ENCODE data around the gene ZC3H14.

The ZC3H14 gene, protein sequence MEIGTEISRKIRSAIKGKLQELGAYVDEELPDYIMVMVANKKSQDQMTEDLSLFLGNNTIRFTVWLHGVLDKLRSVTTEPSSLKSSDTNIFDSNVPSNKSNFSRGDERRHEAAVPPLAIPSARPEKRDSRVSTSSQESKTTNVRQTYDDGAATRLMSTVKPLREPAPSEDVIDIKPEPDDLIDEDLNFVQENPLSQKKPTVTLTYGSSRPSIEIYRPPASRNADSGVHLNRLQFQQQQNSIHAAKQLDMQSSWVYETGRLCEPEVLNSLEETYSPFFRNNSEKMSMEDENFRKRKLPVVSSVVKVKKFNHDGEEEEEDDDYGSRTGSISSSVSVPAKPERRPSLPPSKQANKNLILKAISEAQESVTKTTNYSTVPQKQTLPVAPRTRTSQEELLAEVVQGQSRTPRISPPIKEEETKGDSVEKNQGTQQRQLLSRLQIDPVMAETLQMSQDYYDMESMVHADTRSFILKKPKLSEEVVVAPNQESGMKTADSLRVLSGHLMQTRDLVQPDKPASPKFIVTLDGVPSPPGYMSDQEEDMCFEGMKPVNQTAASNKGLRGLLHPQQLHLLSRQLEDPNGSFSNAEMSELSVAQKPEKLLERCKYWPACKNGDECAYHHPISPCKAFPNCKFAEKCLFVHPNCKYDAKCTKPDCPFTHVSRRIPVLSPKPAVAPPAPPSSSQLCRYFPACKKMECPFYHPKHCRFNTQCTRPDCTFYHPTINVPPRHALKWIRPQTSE

GRCh38 chr14:88562831-88563686 lies at the start of gene ZC3H14:
Gene ZC3H14, plus strand, starts transcription at chr14:88563037. Its CDS starts 97 bp downstream, at chr14:88563134.
- peaks cover 23% of the 10 kb centered on the region for H3K36me3 ChIP-seq (ENCODE audit: insufficient read depth, low read length)
- H3K9ac ChIP-seq (ENCODE audit: low read depth, low read length): peak within 1 kb of the TSS; percentile 98
- H2AFZ ChIP-seq (ENCODE audit: low read depth, low read length): peak within 1 kb of the TSS; percentile 74
- DNase-seq: peak; percentile 91
- TF ChIP-seq CTCF (IDR thresholded peaks at IDR 0.05; ENCODE audit: borderline replicate concordance, extremely low read depth, low read length, poor library complexity, severe bottlenecking): peak; percentile 43
- TF ChIP-seq EZH2 (IDR thresholded peaks at IDR 0.05; ENCODE audit: borderline replicate concordance, low read depth, low read length, severe bottlenecking): no peak
- H3K79me2 ChIP-seq (ENCODE audit: insufficient read depth, low read length): peaks cover 40% of the 10 kb centered on the region
- peak within 1 kb of the TSS; percentile 85 for H3K4me2 ChIP-seq (ENCODE audit: insufficient read depth, low read length)
- ATAC-seq (ENCODE audit: insufficient read depth, low read depth): peak; percentile 92
- no peaks in the 10 kb centered on the region for H3K9me3 ChIP-seq (ENCODE audit: insufficient read depth, low read length, severe bottlenecking)
- no peaks in the 10 kb centered on the region for H3K27me3 ChIP-seq (ENCODE audit: insufficient read depth, low read length, poor library complexity)
- H3K4me3 ChIP-seq (ENCODE audit: low read depth in 1 of 2, low read length in 2 of 2): peak within 1 kb of the TSS; percentile 78 to 88
- H3K27ac ChIP-seq (ENCODE audit: low read length): peak within 1 kb of the TSS; percentile 84
- H3K4me1 ChIP-seq (ENCODE audit: insufficient read depth, low read length): peaks cover 29% of the 10 kb centered on the region
- peaks cover 7% of the 10 kb centered on the region; the same call in 1 of the 2 replicates for H4K20me1 ChIP-seq (ENCODE audit: insufficient read depth, low read length)

- ATAC-seq (ENCODE audit: insufficient read depth, low read depth) (no peak), DNase-seq (no peak)
- Histone ChIP-seq H3K9me3 (ENCODE audit: insufficient read depth, low read length, severe bottlenecking) (no peaks in the 10 kb centered on the region), H3K4me2 (ENCODE audit: insufficient read depth, low read length) (no peak overlapping the region), H3K4me1 (ENCODE audit: insufficient read depth, low read length) (no peaks in the 10 kb centered on the region), H3K9ac (ENCODE audit: low read depth, low read length) (no peak overlapping the region), H2AFZ (ENCODE audit: low read depth, low read length) (no peak overlapping the region), H3K36me3 (ENCODE audit: insufficient read depth, low read length) (no peaks in the 10 kb centered on the region), H3K79me2 (ENCODE audit: insufficient read depth, low read length) (no peaks in the 10 kb centered on the region), H3K27ac (ENCODE audit: low read length) (no peak overlapping the region), H4K20me1 (ENCODE audit: insufficient read depth, low read length) (no peaks in the 10 kb centered on the region), H3K27me3 (ENCODE audit: insufficient read depth, low read length, poor library complexity) (no peaks in the 10 kb centered on the region), H3K4me3 (ENCODE audit: low read depth in 1 of 2, low read length in 2 of 2) (no peak overlapping the region)
- TF ChIP-seq EZH2 (IDR thresholded peaks at IDR 0.05; ENCODE audit: borderline replicate concordance, low read depth, low read length, severe bottlenecking) (no peak), CTCF (IDR thresholded peaks at IDR 0.05; ENCODE audit: borderline replicate concordance, extremely low read depth, low read length, poor library complexity, severe bottlenecking) (no peak)
Measured at GRCh38 chr14:88515499-88516221, 47.2 kb upstream of the ZC3H14 start.

DNA sequence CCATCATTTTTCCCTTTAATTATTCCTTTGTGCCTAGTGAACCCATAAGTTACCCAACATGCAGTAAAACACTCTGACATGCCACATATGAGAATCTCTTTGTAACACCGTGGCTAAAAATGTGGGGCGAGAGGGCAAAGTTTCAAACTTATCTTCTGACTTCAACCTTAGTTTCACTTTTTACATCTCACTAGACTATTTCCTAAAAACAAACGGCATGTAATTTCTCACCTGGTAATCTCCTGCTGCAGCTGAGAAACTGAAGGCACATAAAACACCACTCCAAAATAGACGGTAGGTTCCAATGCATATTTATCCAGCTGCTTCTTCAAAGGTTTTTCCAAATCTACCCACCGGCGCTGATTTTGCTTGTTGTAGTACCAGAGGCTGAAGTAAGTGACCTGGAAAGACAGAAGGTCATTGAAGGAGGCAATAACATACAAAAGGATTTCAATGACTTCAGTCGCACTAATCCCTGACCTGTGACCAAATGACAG lies 45.9 kb upstream of the ZC3H14 start:
- Histone ChIP-seq H3K4me3 (ENCODE audit: low read depth in 1 of 2, low read length in 2 of 2) (no peak overlapping the region), H3K36me3 (ENCODE audit: insufficient read depth, low read length) (no peaks in the 10 kb centered on the region), H3K4me1 (ENCODE audit: insufficient read depth, low read length) (no peaks in the 10 kb centered on the region), H2AFZ (ENCODE audit: low read depth, low read length) (no peak overlapping the region), H3K79me2 (ENCODE audit: insufficient read depth, low read length) (no peaks in the 10 kb centered on the region), H3K27me3 (ENCODE audit: insufficient read depth, low read length, poor library complexity) (no peaks in the 10 kb centered on the region), H4K20me1 (ENCODE audit: insufficient read depth, low read length) (no peaks in the 10 kb centered on the region), H3K9ac (ENCODE audit: low read depth, low read length) (no peak overlapping the region), H3K4me2 (ENCODE audit: insufficient read depth, low read length) (no peak overlapping the region), H3K27ac (ENCODE audit: low read length) (no peak overlapping the region), H3K9me3 (ENCODE audit: insufficient read depth, low read length, severe bottlenecking) (no peaks in the 10 kb centered on the region)
- DNase-seq: no peak
- no peak for TF ChIP-seq CTCF (IDR thresholded peaks at IDR 0.05; ENCODE audit: borderline replicate concordance, extremely low read depth, low read length, poor library complexity, severe bottlenecking)
- no peak for TF ChIP-seq EZH2 (IDR thresholded peaks at IDR 0.05; ENCODE audit: borderline replicate concordance, low read depth, low read length, severe bottlenecking)
- ATAC-seq (ENCODE audit: insufficient read depth, low read depth): no peak

Data from DND-41 (cell line).